Esophagus muscularis mucosa (tissue), 4 donors: ENCODE results near the gene SREBF1. TPM values are rescaled to one million over a fixed set of nuclear protein-coding genes. Genes with fewer than 3 reads are reported as not detected.

Experiments used
- DNase-seq: peaks from one replicate; pipeline ENCODE4 v3.0.0-alpha.2; 2017; ENCODE audit errors: extremely low spot score
- H3K27ac ChIP-seq, 4 donors: fragments of 200-600 bp; sonication (generic); replicated peaks in 1 of 4; 1 replicate in 3 of 4; 2 replicates in 1 of 4; pipeline ENCODE4 v1.5.1; 2016 to 2019; ENCODE audit warnings: mild to moderate bottlenecking in 1 of 4
- H3K27me3 ChIP-seq, 4 donors: fragments of 200-600 bp; sonication (generic); one replicate each; pipeline versions ENCODE4 v1.5.1 to v1.6.0; 2016 to 2019
- H3K36me3 ChIP-seq, 4 donors: fragments of 200-600 bp; sonication (generic); one replicate each; pipeline ENCODE4 v1.5.1; 2016 to 2019
- H3K4me1 ChIP-seq, 4 donors: fragments of 200-600 bp; sonication (generic); one replicate each; pipeline ENCODE4 v1.5.1; 2016 to 2019
- H3K4me3 ChIP-seq, 4 donors: fragments of 200-600 bp; sonication (generic); 1 replicate in 2 of 4; 2 replicates in 2 of 4; pipeline ENCODE4 v1.5.1; 2016 to 2019; ENCODE audit warnings: mild to moderate bottlenecking in 4 of 4, moderate library complexity in 1 of 4
- H3K9me3 ChIP-seq, 4 donors: fragments of 200-600 bp; sonication (generic); 1 replicate in 3 of 4; 2 replicates in 1 of 4; pipeline ENCODE4 v1.5.1; 2016 to 2019
- CTCF ChIP-seq, 3 experiments: fragments of 200-600 bp in 2 of 3; fragments of 450-650 bp in 1 of 3; sonication (generic) in 2 of 3; IDR thresholded peaks; one replicate each; pipeline ENCODE4 v1.5.1; 2017 to 2019; ENCODE audit warnings: antibody characterized with exemption in 3 of 3, mild to moderate bottlenecking in 2 of 3, moderate library complexity in 1 of 3
- EP300 ChIP-seq: sonication (generic); formaldehyde crosslinking; IDR thresholded peaks from one replicate; pipeline ENCODE4 v1.6.1; 2017; ENCODE audit warnings: antibody characterized with exemption
- POLR2A ChIP-seq: fragments of 450-650 bp; IDR thresholded peaks from one replicate; pipeline ENCODE4 v1.6.1; 2017; ENCODE audit warnings: antibody characterized with exemption, moderate library complexity, mild to moderate bottlenecking, low read depth
- POLR2AphosphoS5 ChIP-seq, 2 donors: sonication (generic); formaldehyde crosslinking; IDR thresholded peaks; one replicate each; pipeline ENCODE4 v1.6.1; 2017; ENCODE audit warnings: antibody characterized with exemption in 2 of 2
- WGBS: methylation state at CpG from one replicate; pipeline ENCODE4 v1.1.5; 2018; 5-methylcytosine and 5-hydroxymethylcytosine counted together
- intact Hi-C: fragments of 100-400 bp; cut with DNase I; formaldehyde crosslinking; loops from one replicate; pipeline ENCODE4 v1.15.1; 2023
- total RNA-seq, 4 donors: library from RNA; depleted of rRNA; stranded (reverse); fragments of >200 nt; gene quantifications; one replicate each; pipeline versions ENCODE4 v1.1.0 to v1.2.1, GENCODE V29; 2016

SREBF1 gene
- total RNA-seq, 4 donors from 2014 or later, result 28.1 to 62.6 (median 39.7) TPM

- Histone ChIP-seq H3K4me1 (peaks cover 77 to 98% (median 94%) of the 10 kb centered on the region in 4 donors), H3K27ac (peak overlapping the region; percentile 83 to 94 (median 92)), H3K36me3 (no peaks in the 10 kb centered on the region), H3K4me3 (peak overlapping the region; percentile 54 to 64 (median 61)), H3K9me3 (no peaks in the 10 kb centered on the region), H3K27me3 (no peaks in the 10 kb centered on the region)
- WGBS, result 2% methylated on average over 11 of the region's 88 CpGs
- TF ChIP-seq CTCF (IDR thresholded peaks at IDR 0.05) (no peak), POLR2A (peak; percentile 9), POLR2AphosphoS5 (IDR thresholded peaks at IDR 0.05) (peak; percentile 58 to 67), EP300 (no peak)
- DNase-seq, result no peak
- intact Hi-C loops, result loop anchor here (5.0 kb wide), 1 partner anchor 100 kb away; the partner anchor contains the start of gene RAI1
Observed at GRCh38 chr17:17781591-17782496, 54.9 kb downstream of the SREBF1 start.

GRCh38 chr17:17780922-17781590 is 55.7 kb downstream of the SREBF1 start:
- DNase-seq, result no peak
- WGBS, result 27% methylated on average over 5 of the region's 11 CpGs
- peaks cover 75 to 93% (median 93%) of the 10 kb centered on the region in 4 donors for H3K4me1 ChIP-seq
- peak overlapping the region; percentile 54 to 64 (median 61) for H3K4me3 ChIP-seq
- H3K9me3 ChIP-seq, result no peaks in the 10 kb centered on the region
- intact Hi-C loops, result loop anchor here (5.0 kb wide), 1 partner anchor 99 kb away; the partner anchor contains the start of gene RAI1
- H3K27ac ChIP-seq, result peak overlapping the region; percentile 83 to 94 (median 92)
- TF ChIP-seq EP300 (no peak), POLR2AphosphoS5 (IDR thresholded peaks at IDR 0.05) (peak; percentile 25 to 42), POLR2A (no peak), CTCF (IDR thresholded peaks at IDR 0.05) (peak in 2 of 3 experiments; percentile 30 to 47)
- no peaks in the 10 kb centered on the region for H3K27me3 ChIP-seq
- H3K36me3 ChIP-seq, result no peaks in the 10 kb centered on the region

- H3K27ac ChIP-seq, result peak overlapping the region; percentile 83 to 92 (median 88)
- no peaks in the 10 kb centered on the region for H3K27me3 ChIP-seq
- TF ChIP-seq EP300 (no peak), POLR2A (no peak), POLR2AphosphoS5 (IDR thresholded peaks at IDR 0.05) (no peak), CTCF (IDR thresholded peaks at IDR 0.05) (no peak)
- H3K4me1 ChIP-seq, result peaks cover 64 to 92% (median 86%) of the 10 kb centered on the region in 4 donors
- H3K9me3 ChIP-seq, result no peaks in the 10 kb centered on the region
- DNase-seq, result no peak
- 30% methylated on average over 9 of the region's 16 CpGs for WGBS
- H3K4me3 ChIP-seq, result no peak overlapping the region
- no peaks in the 10 kb centered on the region for H3K36me3 ChIP-seq
- intact Hi-C loops, result no loop called here
Observed at GRCh38 chr17:17779015-17779611, 57.7 kb downstream of the SREBF1 start.

GRCh38 chr17:17778308-17779014 is 58.3 kb downstream of the SREBF1 start:
- no peaks in the 10 kb centered on the region for H3K27me3 ChIP-seq
- 37% methylated on average over 8 of the region's 8 CpGs for WGBS
- TF ChIP-seq CTCF (IDR thresholded peaks at IDR 0.05) (no peak), POLR2AphosphoS5 (IDR thresholded peaks at IDR 0.05) (peak in 1 of 2 donors; percentile 57)
- H3K4me3 ChIP-seq, result no peak overlapping the region
- H3K36me3 ChIP-seq, result no peaks in the 10 kb centered on the region
- intact Hi-C loops, result no loop called here
- DNase-seq, result no peak
- H3K9me3 ChIP-seq, result no peaks in the 10 kb centered on the region
- H3K27ac ChIP-seq, result peak overlapping the region; percentile 83 to 92 (median 88)
- peaks cover 58 to 92% (median 86%) of the 10 kb centered on the region in 4 donors for H3K4me1 ChIP-seq
